GM12864 (cell line): Measurements from ENCODE around the gene C2CD2L.

Experiments
- DNase-seq: peaks from one replicate; pipeline ENCODE4 v3.0.0-alpha.2; 2011; ENCODE audit warnings: low read depth
- H3K4me3 ChIP-seq: 2 replicates; pipeline ENCODE4 v1.5.1; 2011; ENCODE audit warnings: mild to moderate bottlenecking, low read depth, low read length, control low read depth
- CTCF ChIP-seq: IDR thresholded peaks from 2 replicates; pipeline ENCODE4 v1.5.1; 2011; ENCODE audit warnings: low read depth, mild to moderate bottlenecking, moderate library complexity, low read length, control low read depth, inconsistent platforms; ENCODE audit errors: missing control alignments

The C2CD2L gene

GRCh38 chr11:119117004-119117706, 10.0 kb downstream of the C2CD2L start:
- no peak overlapping the region for H3K4me3 ChIP-seq
- DNase-seq = no peak
- no peak for TF ChIP-seq CTCF

- TF ChIP-seq CTCF = no peak
- no peak overlapping the region for H3K4me3 ChIP-seq
These were observed 11.1 kb downstream of the C2CD2L start for GRCh38 chr11:119118227-119118626.

GRCh38 chr11:119118946-119119345, 11.8 kb downstream of the C2CD2L start:
- no peak overlapping the region for H3K4me3 ChIP-seq
- no peak for DNase-seq
- no peak for TF ChIP-seq CTCF

More at GRCh38 chr11:119118227-119118626, 11.1 kb downstream of the C2CD2L start:
- DNase-seq = no peak

- no peak for DNase-seq
- TF ChIP-seq CTCF = no peak
- H3K4me3 ChIP-seq = peak overlapping the region; percentile 60
These were observed 13.5 kb downstream of the C2CD2L start for GRCh38 chr11:119120639-119121007.

GRCh38 chr11:119121008-119121810, 14.1 kb downstream of the C2CD2L start, which contains the start of gene HINFP:
TSS of gene HINFP (plus strand) at chr11:119121580. CDS start at chr11:119126945, 5,365 bp downstream.
- peak; percentile 97 for DNase-seq
- TF ChIP-seq CTCF = no peak
- H3K4me3 ChIP-seq = peak within 1 kb of the TSS; percentile 81

- no peak for TF ChIP-seq CTCF
- no peak for DNase-seq
- peak overlapping the region; percentile 81 for H3K4me3 ChIP-seq
These were observed 14.6 kb downstream of the C2CD2L start for GRCh38 chr11:119121811-119122124.
